ENCODE measurements around the gene GNRH2.

- no peak for TF ChIP-seq EZH2 (IDR thresholded peaks at IDR 0.05; ENCODE audit: low read length)
- TF ChIP-seq CTCF (optimal IDR thresholded peaks at IDR 0.05 in 1 of 3, IDR thresholded peaks at IDR 0.05 in 1 of 3, conservative IDR thresholded peaks at IDR 0.05 in 1 of 3; ENCODE audit: extremely low read depth in 1 of 3, insufficient read depth in 2 of 3, low read length in 3 of 3) = no peak
These were observed 10.8 kb upstream of the GNRH2 start for GRCh38 chr20:3032624-3033023.

All from keratinocyte (primary cell).